Stimulated activated CD4-positive, alpha-beta T cell treated with anti-CD3 and anti-CD28 coated beads, TNF-alpha, amount 100 ng/mL, for 48 hours (primary cell): ENCODE data around the gene RNU5B-1.

Source experiments
- DNase-seq, 3 donors: peaks; one replicate each; pipeline ENCODE4 v3.0.0-alpha.2; 2020; ENCODE audit warnings: low read depth in 3 of 3

RNU5B-1 gene

DNA sequence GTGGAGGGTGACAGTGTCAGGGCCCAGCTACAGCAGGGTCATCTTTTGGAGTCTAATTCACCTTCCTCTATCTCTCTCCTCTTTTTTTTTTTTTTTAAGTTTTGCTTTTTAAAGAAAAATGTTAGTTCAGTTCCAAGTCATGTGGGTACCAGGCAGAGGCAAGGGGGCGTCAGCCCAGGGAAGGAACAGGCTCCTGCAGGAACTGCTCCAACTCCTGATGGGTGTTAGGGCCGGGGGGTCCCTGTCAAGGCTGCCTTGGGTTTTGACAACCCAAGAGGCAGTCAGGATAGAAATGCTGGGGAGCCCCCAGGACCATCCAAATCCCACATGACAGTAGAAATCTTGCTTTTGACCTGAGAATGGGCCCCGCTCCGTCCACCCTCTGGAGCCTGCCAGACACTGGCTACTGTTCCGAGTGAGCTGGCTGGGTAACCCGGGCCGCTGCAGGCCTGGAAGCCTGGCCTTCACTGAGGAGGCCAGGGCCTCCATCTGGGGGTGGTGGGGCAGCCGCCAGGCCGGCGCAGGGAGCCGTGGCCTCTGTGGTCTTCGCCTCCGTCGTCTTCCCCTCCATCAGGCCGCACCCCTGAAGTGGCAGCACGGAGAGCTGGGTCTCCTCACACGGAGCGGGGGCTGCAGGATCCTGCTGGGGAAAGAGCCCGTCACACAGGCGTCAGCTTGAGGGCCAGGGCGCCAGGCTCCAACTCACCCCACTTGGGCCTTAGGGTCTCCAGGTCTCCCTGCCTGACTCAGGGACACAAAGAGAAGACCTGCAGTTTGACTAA lies 24.2 kb downstream of the RNU5B-1 start:
- DNase-seq: no peak

DNA sequence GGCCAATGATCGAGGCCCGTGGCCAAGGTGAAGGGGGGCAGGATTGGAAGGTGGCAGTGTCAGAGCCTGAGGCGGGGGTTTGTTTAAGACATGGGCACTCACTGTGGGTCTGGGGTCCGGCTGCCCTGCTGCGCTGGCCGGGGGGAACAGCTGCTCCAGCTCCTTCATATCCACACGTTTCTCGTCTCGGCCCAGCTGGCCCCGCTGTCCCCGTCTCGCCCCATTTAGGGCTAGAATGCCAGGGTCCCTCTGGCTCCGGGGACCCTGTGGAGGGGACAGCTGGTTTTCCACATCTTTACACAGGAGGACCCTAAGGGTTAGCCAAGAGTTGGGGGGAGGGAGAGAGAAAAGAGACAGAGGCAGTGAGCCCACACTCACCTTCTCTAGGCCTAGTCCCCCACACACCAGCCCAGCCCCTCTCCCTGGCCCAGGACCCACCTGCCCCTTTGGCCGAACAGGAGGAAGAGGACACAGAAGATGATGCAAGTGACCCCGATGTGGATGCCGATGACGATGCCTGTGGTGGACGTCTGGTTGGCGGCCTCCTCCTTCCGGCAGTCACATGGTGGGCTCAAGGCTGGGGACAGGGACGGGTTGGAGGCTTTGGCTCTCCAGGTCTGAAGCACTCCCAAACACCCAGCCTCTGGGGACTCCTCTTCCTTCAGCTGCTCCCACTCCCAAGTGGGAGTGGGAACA lies 25.0 kb downstream of the RNU5B-1 start:
- DNase-seq: no peak

DNA sequence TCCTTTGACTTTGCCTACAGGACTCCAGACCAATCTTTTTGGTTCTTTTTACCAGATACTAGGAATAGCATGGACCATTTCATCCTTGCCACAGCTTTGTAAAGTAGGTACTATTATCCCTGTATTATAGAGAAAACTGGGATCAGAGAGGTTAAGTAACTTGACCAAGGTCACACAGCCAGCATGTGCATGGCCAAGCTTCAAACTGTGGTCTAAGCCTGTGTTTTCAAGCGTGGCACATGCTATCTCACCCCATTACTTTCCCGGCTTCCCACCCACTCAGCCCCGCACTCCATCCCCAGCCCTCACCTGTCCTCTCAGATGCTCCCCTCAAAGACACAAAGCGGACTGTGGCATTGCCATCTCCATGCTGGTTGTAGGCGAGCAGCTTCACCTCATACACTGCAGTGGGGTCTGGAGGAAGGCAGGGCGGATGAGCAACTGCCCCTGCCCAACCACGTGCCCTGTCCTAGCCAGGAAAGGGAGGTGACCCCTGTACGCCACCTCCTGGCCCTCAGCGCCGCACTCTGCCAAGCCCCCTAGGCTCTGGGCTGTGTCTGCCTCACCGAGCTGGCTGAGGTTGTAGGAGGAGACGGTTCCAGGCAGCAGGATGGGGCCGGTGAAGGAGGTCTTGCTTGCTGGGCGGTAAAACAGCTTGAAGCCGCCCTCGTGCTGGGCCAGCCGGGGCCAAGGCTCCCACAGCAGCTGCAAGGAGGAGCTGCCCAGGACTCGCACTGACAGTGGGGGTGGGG lies 25.7 kb downstream of the RNU5B-1 start:
- no peak for DNase-seq

DNA sequence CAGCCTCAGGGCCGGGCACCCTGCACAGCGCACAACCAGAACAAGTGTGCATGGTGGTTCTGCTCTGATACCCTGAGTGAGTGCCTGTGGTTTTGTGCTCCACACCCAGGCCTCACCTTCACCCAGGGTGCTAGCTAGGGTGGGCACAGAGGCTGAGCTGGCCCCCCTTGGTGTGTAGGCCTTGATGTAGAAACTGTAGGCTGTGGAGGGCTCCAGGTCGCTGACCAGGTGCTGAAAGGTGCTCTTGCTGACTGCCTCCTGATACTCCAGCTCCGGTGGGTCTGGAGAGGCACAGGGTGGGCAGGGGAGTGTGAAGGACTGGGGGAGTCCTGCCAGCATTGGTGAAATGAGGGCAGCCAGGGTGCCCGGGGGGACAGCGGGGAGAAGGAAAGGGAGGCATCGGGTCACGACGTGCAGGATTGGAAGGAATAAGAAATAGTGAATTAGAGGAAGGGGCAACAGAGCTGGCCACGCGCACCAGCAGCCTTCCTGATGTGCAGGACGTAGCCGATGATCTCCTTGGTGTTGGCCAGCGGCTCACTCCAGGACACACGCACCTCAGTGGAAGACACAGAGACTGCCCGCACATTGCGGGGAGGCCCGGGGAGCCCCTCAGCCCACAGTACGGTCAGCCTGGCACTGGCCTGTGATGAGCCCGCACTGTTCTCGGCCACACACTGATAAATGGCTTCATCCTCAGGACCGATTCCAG lies 26.6 kb downstream of the RNU5B-1 start:
- DNase-seq: no peak

DNA sequence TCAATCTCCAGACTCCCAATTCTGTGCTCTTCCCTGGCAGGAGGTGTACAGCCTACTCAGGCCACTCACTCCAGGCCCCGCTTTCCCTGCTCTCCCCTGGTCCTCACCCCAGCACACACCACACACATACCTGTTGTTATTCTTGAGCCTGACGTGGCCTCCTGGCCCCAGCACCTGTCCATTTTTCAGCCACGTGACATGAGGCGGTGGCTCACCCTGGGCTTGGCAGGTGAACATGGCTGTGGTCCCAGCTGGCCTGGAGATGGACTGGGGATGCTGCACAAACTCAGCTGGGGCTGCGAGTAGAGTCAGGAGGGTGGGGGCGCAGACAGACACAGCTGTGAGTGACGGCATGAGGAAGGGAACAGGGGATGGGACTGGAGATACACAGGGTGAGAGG lies 27.3 kb downstream of the RNU5B-1 start:
- DNase-seq: no peak

DNA sequence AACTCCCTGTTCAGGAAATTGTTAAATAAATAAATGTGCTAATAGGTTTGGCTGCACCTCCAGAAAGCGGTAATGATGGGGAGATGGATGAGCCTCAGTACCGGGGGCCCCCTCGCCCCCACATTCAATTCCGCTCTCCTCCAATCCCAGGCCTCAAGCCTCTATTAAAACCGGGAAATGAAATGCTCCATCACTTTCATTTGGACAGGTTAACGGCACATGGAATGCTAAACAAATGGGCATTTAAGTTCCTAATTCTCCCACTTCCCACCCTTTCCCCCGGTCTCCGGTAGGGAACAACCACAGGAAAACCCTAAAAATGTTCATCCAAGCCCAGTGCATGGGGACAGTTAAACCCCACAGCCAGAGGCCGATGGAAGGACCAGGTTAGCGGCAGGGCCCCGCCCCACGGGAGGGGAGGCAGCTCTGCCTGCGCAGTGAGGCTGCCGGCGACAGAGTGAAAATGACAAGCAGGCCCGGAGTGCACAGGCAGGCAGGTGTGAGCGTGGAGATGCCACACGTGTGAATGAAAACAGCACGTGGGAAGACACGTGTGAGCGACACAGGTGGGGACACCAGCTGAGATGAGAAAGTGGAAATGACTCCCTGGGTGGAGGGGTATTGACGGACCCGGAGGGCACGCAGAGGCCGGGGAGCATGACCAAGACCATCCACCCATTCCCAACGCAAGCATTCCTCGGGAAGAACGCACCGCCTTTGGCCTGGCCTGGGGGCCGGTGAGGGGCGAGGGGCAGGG lies 28.1 kb downstream of the RNU5B-1 start:
- DNase-seq: no peak

DNA sequence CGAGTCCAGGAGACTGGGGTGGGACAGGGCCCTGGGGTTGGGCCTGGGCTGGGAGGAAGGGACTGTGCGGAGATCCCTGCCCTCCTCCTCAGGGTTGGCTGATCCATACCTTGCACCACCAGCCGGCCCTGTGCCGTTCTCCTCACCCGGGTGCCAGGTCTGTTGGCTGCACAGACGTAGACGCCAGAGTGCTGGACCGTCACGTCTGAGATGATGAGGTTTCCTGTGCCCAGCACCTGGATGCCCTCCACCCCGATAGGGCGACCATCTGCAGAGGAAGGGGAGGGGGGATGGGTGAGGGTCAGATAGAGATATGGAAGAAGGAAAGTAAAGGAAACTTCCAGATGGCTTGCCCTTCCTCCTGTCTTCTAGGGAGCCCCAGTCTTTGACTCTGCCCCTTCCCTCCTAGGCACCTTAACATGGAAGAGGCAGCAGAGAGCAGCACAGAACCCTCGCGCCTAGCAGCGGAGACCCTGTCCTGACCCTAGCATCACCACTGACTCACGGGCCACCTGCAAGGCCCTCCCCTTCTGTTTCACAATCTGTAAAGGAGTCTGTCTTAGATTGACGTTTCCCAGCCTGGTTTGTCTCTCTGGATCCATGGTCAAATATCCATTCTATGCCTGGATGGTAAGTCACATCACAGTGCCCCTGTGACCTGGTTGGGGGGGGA lies 28.8 kb downstream of the RNU5B-1 start:
- DNase-seq: no peak

DNA sequence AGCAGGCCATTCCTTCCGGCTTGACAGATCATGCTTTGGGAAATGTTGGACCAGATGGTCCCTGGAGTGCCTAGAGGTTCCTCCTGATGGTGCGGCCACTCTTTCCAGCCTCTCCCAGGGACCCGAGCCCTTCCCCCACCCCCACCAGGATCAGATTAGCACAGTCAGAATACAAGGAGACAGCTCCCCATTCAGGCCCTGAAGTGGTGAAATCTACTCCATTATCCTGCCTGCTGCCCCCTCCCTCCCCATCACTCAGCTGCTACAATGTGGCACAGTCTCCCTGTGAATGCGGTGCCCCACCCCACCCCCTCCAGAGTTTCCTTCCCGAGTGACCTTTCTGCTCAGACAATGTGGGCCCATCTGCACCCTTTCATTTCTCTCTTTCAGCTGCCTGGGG lies 29.4 kb downstream of the RNU5B-1 start:
- no peak for DNase-seq

DNA sequence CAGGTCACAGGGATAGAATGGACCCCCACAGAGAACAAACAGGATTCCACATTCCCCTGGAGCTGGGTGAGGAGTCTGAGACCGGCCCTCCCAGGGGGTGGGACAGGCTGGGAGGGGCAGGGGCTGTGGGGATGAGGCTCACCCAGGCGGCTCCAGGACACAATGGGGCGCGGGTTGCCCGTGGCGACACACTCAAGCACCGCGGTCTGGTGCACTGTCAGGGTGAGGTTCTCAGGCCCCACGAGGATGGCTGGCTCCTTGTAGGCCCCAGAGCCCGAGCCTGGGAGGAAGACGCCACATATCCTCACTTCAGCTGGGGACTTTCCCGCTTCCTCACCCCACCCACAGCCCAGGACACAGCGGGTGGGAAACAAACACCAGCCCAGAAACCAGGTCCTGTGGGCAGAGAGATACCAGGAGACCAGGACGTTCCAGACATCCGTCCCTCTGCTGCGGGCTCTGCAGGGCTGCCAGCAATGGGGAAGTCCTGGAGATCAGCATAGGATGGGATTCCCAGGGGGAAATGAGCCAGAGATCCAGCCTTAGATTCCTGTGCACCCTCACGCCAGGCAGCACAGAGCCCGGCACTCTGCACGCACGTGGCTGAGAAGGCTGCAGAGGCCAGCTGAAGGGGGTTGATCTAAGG lies 30.2 kb downstream of the RNU5B-1 start:
- DNase-seq: no peak

DNA sequence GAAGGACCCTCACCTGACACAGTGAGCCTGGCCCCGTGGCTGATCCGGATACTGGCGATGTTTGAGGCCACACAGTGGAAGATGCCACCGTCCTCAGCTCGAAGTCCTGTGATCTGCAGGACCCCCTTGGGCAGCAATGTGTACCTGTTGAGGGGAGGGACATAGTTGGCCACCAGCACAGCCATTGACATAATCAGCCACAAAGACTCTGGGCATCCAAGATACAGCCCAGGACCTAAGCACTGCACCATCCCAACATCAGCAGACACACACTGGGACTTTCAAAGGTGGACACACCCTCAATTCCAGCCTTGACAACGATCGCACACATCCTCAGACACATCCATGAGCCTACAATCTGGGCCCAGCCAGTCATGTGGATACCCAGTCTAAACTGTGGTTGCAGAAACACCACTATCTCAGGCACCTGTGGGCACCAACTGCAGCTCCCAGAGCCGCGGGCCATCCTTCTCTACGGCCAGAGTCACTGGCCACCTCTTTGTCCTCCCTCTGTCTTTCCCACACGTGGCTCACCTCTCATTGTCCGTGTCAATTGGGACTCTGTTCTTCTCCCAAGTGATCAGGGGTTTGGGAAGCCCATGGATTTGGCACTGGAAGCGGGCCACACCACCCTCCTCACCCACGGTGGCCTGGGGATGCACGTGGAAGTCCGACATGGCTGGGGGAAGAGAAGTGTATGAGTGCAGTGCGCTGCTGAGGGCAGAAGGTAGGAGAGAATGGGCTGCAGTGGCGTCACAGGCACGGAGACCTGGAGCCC lies 31.0 kb downstream of the RNU5B-1 start:
- DNase-seq: no peak

DNA sequence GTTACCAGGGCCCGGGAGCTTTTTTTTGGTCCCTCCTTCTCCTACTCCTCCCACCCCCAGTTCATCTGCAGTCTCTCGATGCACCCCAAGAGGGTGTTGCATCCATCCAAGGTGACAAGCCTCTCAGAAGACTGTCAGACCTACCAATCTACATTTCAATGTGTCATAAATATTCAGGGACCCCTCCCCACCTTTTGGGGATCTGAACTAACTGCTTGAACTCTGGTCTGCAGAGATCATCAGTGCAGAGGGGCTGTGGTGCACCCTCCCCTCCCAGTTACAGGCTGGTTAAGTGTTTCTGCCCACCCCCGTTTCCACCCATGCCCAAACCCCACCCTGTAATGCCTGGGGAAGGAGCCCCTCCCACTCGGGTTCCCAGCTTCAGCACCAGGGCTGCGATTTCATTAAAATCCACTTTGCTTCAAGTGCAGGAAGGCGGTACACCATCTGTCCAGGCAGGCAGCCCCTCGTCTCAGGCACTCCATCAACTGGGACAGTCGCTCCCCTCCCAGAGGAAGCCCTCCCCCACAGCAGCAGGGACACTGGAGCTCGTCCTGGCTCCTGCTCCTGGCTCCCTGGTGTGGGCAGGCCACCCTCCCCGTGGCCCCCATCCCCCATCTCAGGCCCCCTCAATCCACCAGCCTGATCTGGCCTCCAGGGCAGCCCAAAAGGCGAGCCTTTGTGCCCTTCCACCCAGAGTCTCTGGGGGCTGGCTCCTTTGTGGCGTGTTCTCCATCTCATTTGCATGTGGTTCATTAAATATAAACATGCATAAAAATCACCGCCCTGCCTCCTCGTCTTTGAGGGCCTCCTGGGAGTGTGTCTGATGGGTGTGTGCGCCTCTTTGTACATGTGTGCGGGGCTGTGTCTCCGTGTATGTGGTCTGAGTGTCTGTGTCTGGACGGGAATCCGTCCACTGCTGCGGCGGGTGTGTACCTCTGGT lies 32.3 kb downstream of the RNU5B-1 start:
- no peak for DNase-seq

DNA sequence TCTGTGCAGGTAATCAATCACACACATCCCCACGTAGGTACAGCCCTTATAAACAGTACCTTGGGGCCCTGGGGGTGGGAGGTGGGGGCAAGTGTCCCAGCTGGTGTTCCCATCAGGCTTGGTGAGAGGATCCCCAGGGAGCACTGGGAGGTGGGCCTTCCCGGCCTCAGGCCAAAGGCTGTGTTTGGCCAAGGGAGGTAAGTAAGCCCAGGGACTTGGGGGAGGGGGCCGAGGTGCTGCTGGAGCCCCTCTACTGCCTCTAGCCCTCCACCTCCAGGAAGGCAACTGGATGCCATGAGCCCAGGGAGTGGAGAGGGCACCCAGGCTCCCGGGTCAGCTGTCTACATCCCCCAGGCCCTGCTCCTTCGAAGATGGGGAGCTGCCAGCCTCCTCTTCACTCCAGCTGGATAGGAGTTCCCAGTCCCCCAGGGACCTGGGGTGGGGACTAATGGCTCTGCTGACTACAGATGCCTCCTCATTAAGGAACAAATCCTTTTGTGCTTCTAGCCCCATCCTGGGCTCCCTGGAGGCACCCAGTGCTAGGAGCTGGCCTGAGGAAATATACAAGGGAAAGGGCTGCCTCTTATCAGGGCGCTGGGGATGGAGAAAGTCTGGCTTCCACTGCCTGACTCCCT lies 33.1 kb downstream of the RNU5B-1 start:
- no peak for DNase-seq

DNA sequence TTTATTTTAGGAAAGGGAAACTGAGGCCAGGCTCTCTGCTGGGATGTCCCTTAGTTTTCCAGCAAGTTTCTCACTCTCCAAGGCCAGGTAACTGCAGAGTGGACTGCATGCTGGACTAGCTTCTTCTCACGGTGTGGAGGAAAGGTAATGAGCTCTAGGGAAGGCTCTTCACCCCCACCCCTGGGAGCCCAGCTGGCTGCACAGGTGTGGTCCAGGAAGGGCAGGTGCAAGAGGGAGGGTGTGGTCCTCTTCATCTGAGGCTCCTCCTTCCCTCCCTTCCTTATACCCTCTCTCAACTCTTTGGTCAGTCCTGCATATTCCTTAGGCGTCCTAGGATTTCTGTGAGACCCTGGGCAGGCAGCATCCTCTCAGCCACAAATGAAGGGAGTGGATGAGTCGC lies 33.9 kb downstream of the RNU5B-1 start:
- no peak for DNase-seq

DNA sequence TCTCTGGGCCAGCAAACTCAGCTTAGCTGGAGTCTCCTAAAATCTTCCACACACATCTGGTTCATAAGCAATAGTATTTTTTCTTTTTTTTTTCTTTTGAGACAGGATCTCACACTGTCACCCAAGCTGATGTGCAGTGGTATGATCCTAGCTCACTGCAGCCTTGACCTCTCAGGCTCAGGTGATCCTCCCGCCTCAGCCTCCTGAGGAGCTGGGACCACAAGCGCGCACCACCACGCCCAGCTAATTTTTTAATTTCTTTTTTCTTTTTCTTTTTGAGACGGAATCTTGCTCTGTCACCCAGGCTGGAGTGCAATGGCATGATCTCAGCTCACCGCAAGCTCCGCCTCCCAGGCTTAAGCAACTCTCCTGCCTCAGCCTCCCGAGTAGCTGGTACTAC lies 34.3 kb downstream of the RNU5B-1 start:
- DNase-seq: no peak

DNA sequence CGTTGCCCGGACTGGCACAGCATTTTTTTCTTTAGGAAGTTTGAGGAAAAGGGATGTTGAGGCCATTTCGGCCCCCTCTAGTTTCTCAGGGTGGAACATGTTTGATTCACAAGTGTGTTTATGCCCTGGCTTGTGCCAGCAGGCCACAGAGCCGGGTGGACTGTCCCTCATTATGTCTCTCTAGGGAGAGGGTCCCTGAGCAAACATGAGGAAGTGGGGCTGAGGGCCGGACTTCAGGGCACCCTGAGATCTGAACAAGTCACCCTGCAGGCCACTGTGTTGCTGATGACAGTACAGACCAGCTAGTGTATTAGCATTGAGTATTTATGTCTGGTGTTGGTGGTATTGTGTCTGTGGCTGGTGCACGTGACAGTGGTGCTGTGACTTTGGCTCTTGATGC lies 34.9 kb downstream of the RNU5B-1 start:
- no peak for DNase-seq

DNA sequence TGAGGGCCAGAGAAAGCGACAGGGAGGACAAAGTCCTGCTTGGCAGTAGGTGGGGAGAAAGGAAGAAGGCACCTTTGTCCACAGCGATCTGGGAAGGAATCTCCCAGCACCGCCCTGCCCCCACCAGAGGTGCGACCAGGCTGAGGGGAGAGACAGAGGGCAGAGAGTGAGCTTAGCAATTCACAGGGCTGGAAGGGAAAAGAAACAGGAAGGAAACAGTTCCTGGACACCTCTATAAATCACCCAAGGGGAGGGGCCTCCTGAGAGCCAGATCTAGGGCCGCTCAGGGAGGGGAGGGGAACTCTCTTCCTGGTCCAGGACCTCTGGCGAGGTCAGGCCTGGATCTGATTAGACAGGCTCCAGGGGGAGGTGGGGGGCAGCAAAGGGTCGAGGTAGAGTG lies 35.4 kb downstream of the RNU5B-1 start:
- DNase-seq: no peak

DNA sequence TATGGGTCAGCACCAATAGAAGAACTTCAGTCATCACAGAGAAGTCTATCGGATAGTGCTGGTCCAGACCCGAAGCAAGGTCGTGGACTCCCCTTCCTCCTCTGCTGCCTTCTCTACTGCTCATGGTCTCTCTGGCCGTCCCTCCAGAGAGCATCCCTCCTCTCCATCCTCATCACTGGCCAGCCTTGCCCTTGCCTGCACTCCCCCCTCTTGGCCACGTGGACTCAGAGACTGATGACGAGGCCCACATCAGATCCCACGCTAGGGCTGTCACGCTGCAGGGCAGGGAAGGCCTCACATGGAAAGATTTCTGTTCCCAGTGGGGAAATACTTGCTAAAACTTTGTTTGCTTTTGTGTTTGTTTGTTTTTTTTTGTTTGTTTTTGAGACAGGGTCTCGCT lies 38.0 kb downstream of the RNU5B-1 start:
- no peak for DNase-seq
